ENCODE measurements around the gene SLC35B2. TPM values are rescaled to one million over a fixed set of nuclear protein-coding genes. Genes with fewer than 3 reads are reported as not detected.
A peak's percentile ranks its signal among the peaks of the same experiment; 100 is the strongest.

Gene SLC35B2
- total RNA-seq, 4 donors from 2014 or later, result 10.7 to 35.2 (median 26.5) TPM

GRCh38 chr6:44248579-44248978, 8.7 kb downstream of the SLC35B2 start:
- no peak for DNase-seq
- peak overlapping the region in 3 of 4 donors; percentile 81 to 84 (median 82) for H3K4me3 ChIP-seq
- peaks cover 0 to 35% (median 10%) of the 10 kb centered on the region in 4 donors for H3K4me1 ChIP-seq
- H3K36me3 ChIP-seq, result peaks cover 0 to 48% (median 0%) of the 10 kb centered on the region in 3 donors
- H3K27ac ChIP-seq, result peak overlapping the region in 2 of 4 donors; percentile 92 to 95
- no peaks in the 10 kb centered on the region for H3K27me3 ChIP-seq
- TF ChIP-seq CTCF (IDR thresholded peaks at IDR 0.05), result no peak
- TF ChIP-seq POLR2A (IDR thresholded peaks at IDR 0.05), result no peak
- no peaks in the 10 kb centered on the region for H3K9me3 ChIP-seq

GRCh38 chr6:44247338-44248302, 9.7 kb downstream of the SLC35B2 start:
- Histone ChIP-seq H3K4me3 (peak overlapping the region; percentile 81 to 93 (median 83)), H3K27ac (peak overlapping the region; percentile 92 to 96 (median 95)), H3K9me3 (no peaks in the 10 kb centered on the region), H3K4me1 (peaks cover 0 to 35% (median 10%) of the 10 kb centered on the region in 4 donors), H3K27me3 (no peaks in the 10 kb centered on the region), H3K36me3 (peaks cover 0 to 38% (median 0%) of the 10 kb centered on the region in 3 donors)
- TF ChIP-seq POLR2A (IDR thresholded peaks at IDR 0.05) (no peak), CTCF (IDR thresholded peaks at IDR 0.05) (no peak)
- peak; percentile 70 to 91 (median 90) for DNase-seq

- H3K9me3 ChIP-seq, result no peaks in the 10 kb centered on the region
- peak; percentile 98 to 99 for TF ChIP-seq POLR2A (IDR thresholded peaks at IDR 0.05)
- TF ChIP-seq CTCF (IDR thresholded peaks at IDR 0.05), result peak in 1 of 6 experiments; percentile 16
Measured at GRCh38 chr6:44246663-44247337, 10.5 kb downstream of the SLC35B2 start, which contains the start of gene HSP90AB1. Gene HSP90AB1 (plus strand): TSS chr6:44247101. CDS start chr6:44248630, 1,529 bp downstream.

GRCh38 chr6:44245912-44246662, 11.2 kb downstream of the SLC35B2 start:
- Histone ChIP-seq H3K36me3 (peaks cover 0 to 23% (median 0%) of the 10 kb centered on the region in 3 donors), H3K4me1 (peaks cover 0 to 35% (median 10%) of the 10 kb centered on the region in 4 donors), H3K4me3 (peak overlapping the region; percentile 81 to 93 (median 83)), H3K27ac (peak overlapping the region; percentile 92 to 96 (median 95)), H3K9me3 (no peaks in the 10 kb centered on the region), H3K27me3 (no peaks in the 10 kb centered on the region)
- peak; percentile 87 to 95 (median 92) for DNase-seq
- TF ChIP-seq POLR2A (IDR thresholded peaks at IDR 0.05) (no peak), CTCF (IDR thresholded peaks at IDR 0.05) (peak in 1 of 6 experiments; percentile 15)

More at GRCh38 chr6:44246663-44247337, 10.5 kb downstream of the SLC35B2 start, which contains the start of gene HSP90AB1:
- Histone ChIP-seq H3K27ac (peak within 1 kb of the TSS; percentile 92 to 96 (median 95)), H3K4me3 (peak within 1 kb of the TSS; percentile 81 to 93 (median 83)), H3K36me3 (peaks cover 0 to 30% (median 0%) of the 10 kb centered on the region in 3 donors), H3K4me1 (peaks cover 0 to 35% (median 10%) of the 10 kb centered on the region in 4 donors), H3K27me3 (no peaks in the 10 kb centered on the region)
- peak; percentile 95 to 99 (median 97) for DNase-seq
